Hepatocyte (in vitro differentiated cells): Measurements from ENCODE around the gene GNA14. TPM values are rescaled to one million over a fixed set of nuclear protein-coding genes. Genes with fewer than 3 reads are reported as not detected.
"Not testable (repeated sequence)": the region's sequence is repeated elsewhere in the genome, so short reads cannot be mapped to it uniquely, and the experiment has no call there.

ENCODE experiments used
- DNase-seq: peaks from one replicate; pipeline ENCODE4 v3.0.0-alpha.2; 2016; ENCODE audit warnings: low spot score
- H2AFZ ChIP-seq: fragments of 200-600 bp; sonication (generic); 2 replicates; pipeline ENCODE4 v1.6.0; 2016; ENCODE audit warnings: antibody characterized with exemption, mild to moderate bottlenecking
- H3K27ac ChIP-seq: fragments of 200-600 bp; sonication (generic); 2 replicates; pipeline ENCODE4 v1.5.1; 2016; ENCODE audit warnings: mild to moderate bottlenecking
- H3K27me3 ChIP-seq: fragments of 200-600 bp; sonication (generic); 2 replicates; pipeline ENCODE4 v1.6.1; 2016
- H3K36me3 ChIP-seq: fragments of 200-600 bp; sonication (generic); replicated peaks from 2 replicates; pipeline ENCODE4 v1.5.1; 2016; ENCODE audit warnings: low read depth; ENCODE audit not compliant: insufficient read depth
- H3K4me1 ChIP-seq: fragments of 200-600 bp; sonication (generic); 2 replicates; pipeline ENCODE4 v1.5.1; 2016; ENCODE audit warnings: mild to moderate bottlenecking, moderate library complexity; ENCODE audit not compliant: insufficient read depth
- H3K4me2 ChIP-seq: fragments of 200-600 bp; sonication (generic); 2 replicates; pipeline ENCODE4 v1.6.0; 2016
- H3K4me3 ChIP-seq: fragments of 200-600 bp; sonication (generic); 2 replicates; pipeline ENCODE4 v1.5.1; 2016; ENCODE audit warnings: mild to moderate bottlenecking
- H3K79me2 ChIP-seq: fragments of 200-600 bp; sonication (generic); 2 replicates; pipeline ENCODE4 v1.6.0; 2017; ENCODE audit warnings: mild to moderate bottlenecking
- H3K9me2 ChIP-seq: fragments of 200-600 bp; sonication (generic); replicated peaks from 2 replicates; pipeline ENCODE4 v1.6.0; 2017; ENCODE audit warnings: mild to moderate bottlenecking; ENCODE audit not compliant: insufficient read depth
- H3K9me3 ChIP-seq: fragments of 200-600 bp; sonication (generic); 2 replicates; pipeline ENCODE4 v1.5.1; 2016; ENCODE audit warnings: low read depth, mild to moderate bottlenecking
- H4K20me1 ChIP-seq: fragments of 200-600 bp; sonication (generic); 2 replicates; pipeline ENCODE4 v1.6.0; 2016; ENCODE audit warnings: mild to moderate bottlenecking; ENCODE audit not compliant: insufficient read depth, poor library complexity, severe bottlenecking
- CTCF ChIP-seq: fragments of 200-600 bp; sonication (generic); IDR thresholded peaks from 2 replicates; pipeline ENCODE4 v1.5.1; 2016; ENCODE audit warnings: antibody characterized with exemption, mild to moderate bottlenecking; ENCODE audit not compliant: poor library complexity
- EZH2 ChIP-seq: fragments of 200-600 bp; sonication (generic); IDR thresholded peaks from 2 replicates; pipeline ENCODE4 v1.6.1; 2016; ENCODE audit warnings: antibody characterized with exemption, mild to moderate bottlenecking, borderline replicate concordance
- EZH2phosphoT487 ChIP-seq: fragments of 200-600 bp; sonication (generic); IDR thresholded peaks from one replicate; pipeline ENCODE4 v1.6.1; 2018; ENCODE audit warnings: antibody characterized with exemption, mild to moderate bottlenecking, low read depth, moderate library complexity; ENCODE audit not compliant: unreplicated experiment, severe bottlenecking
- WGBS: methylation state at CpG from one replicate; pipeline ENCODE4 v1.1.6; 2016; ENCODE audit warnings: low lambda C conversion rate; ENCODE audit errors: missing lambda C conversion rate; 5-methylcytosine and 5-hydroxymethylcytosine counted together
- polyA plus RNA-seq: library from polyadenylated mRNA; unstranded; fragments of >200 nt; fragmentation: Nextera tagmentation; extraction: Ambion mirVana; gene quantifications from 2 replicates; pipeline ENCODE4 v1.2.1, GENCODE V29; 2016
- total RNA-seq: library from RNA; depleted of rRNA; stranded (reverse); fragments of >200 nt; gene quantifications from 2 replicates; pipeline ENCODE4 v1.2.3, GENCODE V29; 2014

The GNA14 gene
- total RNA-seq: 1.5 and 3.1 TPM in 2 replicates
- 1.2 and 3.1 TPM in 2 replicates for polyA plus RNA-seq

DNA sequence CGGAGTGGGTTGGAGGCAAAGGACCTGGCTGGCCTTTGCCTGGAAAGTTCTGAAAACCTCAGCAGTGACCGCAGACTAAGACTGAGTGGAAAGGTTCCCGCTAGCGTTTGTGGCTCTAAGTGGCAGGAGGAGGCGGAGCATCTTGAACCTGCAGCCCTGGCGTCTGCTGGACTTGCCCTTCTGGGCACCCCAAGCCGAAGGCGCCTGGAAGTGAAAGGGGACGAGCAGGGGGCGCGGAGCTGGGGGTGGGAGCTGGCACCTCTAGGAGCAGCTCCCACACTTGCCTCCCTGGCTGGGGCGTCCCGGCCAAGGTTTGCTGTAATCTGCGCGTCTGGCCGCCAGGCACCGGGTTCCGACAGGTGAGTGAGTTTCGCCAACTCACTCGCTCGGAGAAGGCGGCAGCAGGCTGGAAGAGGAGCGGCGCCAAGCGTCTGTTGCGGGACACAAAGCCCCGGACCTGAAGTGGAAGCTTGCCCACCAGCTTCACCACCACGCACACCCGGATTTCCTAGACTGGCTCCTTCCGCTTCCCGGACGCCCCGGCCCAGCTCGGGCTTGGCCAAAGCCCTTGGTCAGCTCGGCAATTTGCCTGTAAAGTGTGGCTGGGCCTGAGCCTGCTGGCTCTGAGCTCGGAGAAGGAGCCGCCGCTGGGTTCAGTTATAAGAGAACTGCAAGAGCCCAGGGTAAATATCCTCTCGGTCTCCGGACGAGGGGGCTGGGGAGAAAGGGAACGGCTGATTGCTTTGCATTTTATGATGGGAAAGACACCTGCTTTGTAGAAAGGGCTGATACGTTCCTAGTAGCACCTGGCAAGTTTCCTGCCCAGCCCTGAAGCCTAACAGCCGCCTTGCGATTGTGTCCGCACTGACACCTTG is at the start of gene GNA14:
GNA14 (minus strand) TSS at position 89 of the 875 bp plus-strand sequence. CDS start 529 bp downstream, outside the sequence.
- Histone ChIP-seq H3K4me2 (peak within 1 kb of the TSS; percentile 94), H3K79me2 (no peaks in the 10 kb centered on the region), H3K27ac (peak within 1 kb of the TSS; percentile 23), H3K9me2 (no peaks in the 10 kb centered on the region), H2AFZ (peak within 1 kb of the TSS; percentile 67), H3K9me3 (no peaks in the 10 kb centered on the region), H3K36me3 (no peaks in the 10 kb centered on the region), H3K27me3 (peaks cover 37% of the 10 kb centered on the region), H3K4me3 (peak within 1 kb of the TSS; percentile 46), H3K4me1 (peaks cover 3% of the 10 kb centered on the region), H4K20me1 (no peaks in the 10 kb centered on the region)
- peak; percentile 61 for DNase-seq
- 24% methylated on average over 41 of the region's 46 CpGs for WGBS
- TF ChIP-seq CTCF: peak; percentile 25
- TF ChIP-seq EZH2phosphoT487: no peak

- Histone ChIP-seq H3K4me2 (no peak overlapping the region), H3K9me2 (no peaks in the 10 kb centered on the region), H4K20me1 (no peaks in the 10 kb centered on the region), H3K27me3 (no peaks in the 10 kb centered on the region), H3K27ac (no peak overlapping the region), H3K4me3 (no peak overlapping the region), H3K79me2 (no peaks in the 10 kb centered on the region), H3K9me3 (no peaks in the 10 kb centered on the region), H2AFZ (no peak overlapping the region), H3K4me1 (no peaks in the 10 kb centered on the region), H3K36me3 (no peaks in the 10 kb centered on the region)
- no peak for DNase-seq
- WGBS: 86% methylated on average over 1 of the region's 1 CpG
- no peak for TF ChIP-seq EZH2
- TF ChIP-seq CTCF: no peak
- TF ChIP-seq EZH2phosphoT487: no peak
Observed at GRCh38 chr9:77697238-77697984, 49.3 kb upstream of the GNA14 start.

DNA sequence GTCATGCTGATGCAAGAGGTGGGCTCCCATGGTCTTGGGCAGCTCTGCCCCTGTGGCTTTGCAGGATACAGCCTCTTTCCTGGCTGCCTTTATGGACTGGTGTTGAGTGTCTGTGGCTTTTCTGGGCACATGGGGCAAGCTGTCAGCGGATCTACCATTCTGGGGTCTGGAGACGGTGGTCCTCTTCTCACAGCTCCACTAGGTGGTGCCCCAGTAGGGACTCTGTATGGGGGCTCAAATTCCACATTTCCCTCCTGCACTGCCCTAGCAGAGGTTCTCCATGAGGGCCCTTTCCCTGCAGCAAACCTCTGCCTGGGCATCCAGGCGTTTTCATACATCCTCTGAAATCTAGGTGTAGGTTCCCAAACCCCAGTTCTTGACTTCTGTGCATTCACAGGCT is 42.6 kb upstream of the GNA14 start:
- not testable (repeated sequence) for H3K4me1 ChIP-seq, H3K27ac ChIP-seq, DNase-seq, H2AFZ ChIP-seq, H3K79me2 ChIP-seq, H3K4me2 ChIP-seq, H3K9me2 ChIP-seq, H3K27me3 ChIP-seq, H3K9me3 ChIP-seq, H3K36me3 ChIP-seq, H3K4me3 ChIP-seq, H4K20me1 ChIP-seq
- 96% methylated on average over 3 of the region's 3 CpGs for WGBS

DNA sequence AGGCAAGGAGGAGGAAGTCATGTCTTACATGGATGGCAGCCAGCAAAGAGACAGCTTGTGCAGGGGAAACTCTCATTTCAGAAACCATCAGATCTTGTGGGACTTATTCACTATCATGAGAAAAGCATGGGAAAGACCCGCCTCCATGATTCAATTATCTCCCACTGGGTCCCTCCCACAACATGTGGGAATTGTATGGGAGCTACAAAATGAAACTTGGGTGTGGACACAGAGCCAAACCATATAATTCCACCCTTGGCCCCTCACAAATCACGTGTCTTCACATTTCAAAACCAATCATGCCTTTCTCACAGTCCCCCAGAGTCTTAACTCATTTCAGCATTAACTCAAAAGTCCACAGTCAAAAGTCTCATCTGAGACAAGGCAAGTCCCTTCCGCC is 42.0 kb upstream of the GNA14 start:
- H3K4me1 ChIP-seq, H3K4me3 ChIP-seq, H3K4me2 ChIP-seq, H4K20me1 ChIP-seq, H3K27me3 ChIP-seq, H3K9me3 ChIP-seq, H3K79me2 ChIP-seq, H3K9me2 ChIP-seq, H2AFZ ChIP-seq, H3K27ac ChIP-seq, DNase-seq, H3K36me3 ChIP-seq: not testable (repeated sequence)
- 90% methylated on average over 3 of the region's 3 CpGs for WGBS

GRCh38 chr9:77687737-77688136 is 39.6 kb upstream of the GNA14 start:
- not testable (repeated sequence) for H3K36me3 ChIP-seq, H2AFZ ChIP-seq, DNase-seq, H3K79me2 ChIP-seq, H3K9me2 ChIP-seq, H3K4me3 ChIP-seq, H3K27me3 ChIP-seq, H3K9me3 ChIP-seq, H3K4me2 ChIP-seq, H3K27ac ChIP-seq, H3K4me1 ChIP-seq, H4K20me1 ChIP-seq
- WGBS: 95% methylated on average over 10 of the region's 11 CpGs
